Measurements from ENCODE around the gene EIF4G3.
"Not testable (repeated sequence)": the region's sequence is repeated elsewhere in the genome, so short reads cannot be mapped to it uniquely, and the experiment has no call there.

Gene EIF4G3

DNA sequence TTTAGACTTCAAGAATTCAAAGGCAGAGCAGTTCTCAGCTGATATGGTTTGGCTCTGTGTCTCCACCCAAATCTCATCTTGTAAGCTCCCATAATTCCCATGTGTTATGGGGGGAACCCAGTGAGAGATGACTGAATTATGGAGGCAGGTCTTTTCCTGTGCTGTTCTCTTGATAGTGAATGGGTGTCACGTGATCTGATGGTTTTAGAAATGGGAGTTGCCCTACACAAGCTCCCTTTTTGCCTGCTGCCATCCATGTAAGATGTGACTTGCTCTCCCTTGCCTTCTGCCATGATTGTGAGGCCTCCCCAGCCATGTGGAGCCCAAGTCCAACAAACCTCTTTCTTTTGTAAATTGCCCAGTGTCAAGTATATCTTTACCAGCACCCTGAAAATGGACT, 146.5 kb downstream of the EIF4G3 start:
- DNase-seq (ENCODE audit: low read depth): no peak

DNA sequence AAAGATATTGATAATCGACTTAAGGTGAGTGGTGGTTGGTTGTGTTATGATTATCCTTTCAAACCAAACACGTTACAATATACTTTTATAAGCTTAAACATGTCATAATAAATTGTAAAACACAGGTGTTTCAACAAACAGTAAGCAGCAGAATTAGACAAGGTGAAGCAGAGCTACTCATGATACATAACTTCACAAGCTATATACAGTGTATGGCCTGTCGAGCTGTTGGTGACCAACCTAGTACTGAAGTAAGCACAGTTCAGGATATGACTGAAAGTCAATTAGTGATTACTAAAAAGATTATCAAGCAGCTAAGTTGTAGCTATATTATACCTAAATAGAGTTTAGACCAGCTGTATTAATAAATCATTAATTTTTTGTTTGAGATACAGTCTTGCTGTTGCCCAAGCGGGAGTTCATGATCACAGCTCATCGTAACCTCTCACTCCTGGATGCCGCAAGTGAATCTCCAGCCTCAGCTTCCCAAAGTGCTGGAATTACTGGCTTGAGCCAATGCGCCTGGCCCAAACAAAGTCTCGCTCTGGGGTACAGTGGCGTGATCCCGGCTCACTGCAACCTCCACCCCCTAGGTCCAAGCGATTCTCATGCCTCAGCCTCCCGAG, 148.1 kb downstream of the EIF4G3 start:
- DNase-seq (ENCODE audit: low read depth): no peak

DNA sequence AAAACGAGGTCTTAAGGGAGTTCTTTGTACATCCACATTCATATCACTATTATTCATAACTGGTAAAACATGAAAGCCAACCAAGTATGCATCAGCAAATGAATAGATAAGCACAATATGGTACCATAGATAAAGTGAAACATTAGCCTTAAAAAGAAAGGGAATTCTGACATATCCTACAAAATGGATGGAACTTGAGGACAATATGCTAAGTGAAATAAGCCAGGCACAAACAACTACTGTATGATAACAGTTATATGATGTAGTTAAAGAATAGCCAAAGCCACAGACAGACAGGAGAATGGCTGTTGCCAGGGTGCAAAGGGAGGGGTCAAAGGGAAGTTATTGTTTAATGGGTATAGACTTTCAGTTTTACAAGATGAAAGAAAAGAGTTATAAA, 148.9 kb downstream of the EIF4G3 start:
- DNase-seq (ENCODE audit: low read depth): no peak

DNA sequence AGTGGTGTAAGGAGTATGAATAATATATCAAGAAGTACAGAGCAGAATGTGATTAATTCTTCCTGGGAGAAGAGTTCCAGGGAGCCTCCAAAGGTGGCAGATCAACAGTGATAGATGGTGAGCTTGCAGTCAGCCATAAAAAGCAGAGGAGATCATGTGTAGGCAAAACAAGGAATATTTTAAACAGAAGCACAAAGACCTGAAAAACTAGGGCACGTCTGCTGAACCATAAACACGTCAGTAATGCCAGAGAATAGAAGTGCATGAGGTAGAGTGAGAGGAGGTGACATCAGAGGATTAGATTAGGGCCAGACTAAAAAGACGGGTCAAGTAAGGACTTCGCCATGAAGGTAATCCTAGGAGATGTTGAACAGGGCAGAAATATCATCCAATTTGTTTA, 151.8 kb downstream of the EIF4G3 start:
- DNase-seq (ENCODE audit: low read depth): no peak

DNA sequence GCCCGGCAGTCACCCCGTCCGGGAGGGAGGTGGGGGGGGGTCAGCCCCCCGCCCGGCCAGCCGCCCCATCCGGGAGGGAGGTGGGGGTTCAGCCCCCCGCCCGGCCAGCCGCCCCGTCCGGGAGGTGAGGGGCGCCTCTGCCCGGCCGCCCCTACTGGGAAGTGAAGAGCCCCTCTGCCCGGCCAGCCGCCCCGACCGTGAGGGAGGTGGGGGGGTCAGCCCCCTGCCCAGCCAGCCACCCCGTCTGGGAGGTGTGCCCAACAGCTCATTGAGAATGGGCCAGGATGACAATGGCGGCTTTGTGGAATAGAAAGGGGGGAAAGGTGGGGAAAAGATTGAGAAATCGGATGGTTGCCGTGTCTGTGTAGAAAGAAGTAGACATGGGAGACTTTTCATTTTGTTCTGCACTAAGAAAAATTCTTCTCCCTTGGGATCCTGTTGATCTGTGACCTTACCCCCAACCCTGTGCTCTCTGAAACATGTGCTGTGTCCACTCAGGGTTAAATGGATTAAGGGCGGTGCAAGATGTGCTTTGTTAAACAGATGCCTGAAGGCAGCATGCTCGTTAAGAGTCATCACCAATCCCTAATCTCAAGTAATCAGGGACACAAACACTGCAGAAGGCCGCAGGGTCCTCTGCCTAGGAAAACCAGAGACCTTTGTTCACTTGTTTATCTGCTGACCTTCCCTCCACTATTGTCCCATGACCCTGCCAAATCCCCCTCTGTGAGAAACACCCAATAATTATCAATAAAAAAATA, 152.4 kb downstream of the EIF4G3 start:
- not testable (repeated sequence) for DNase-seq (ENCODE audit: low read depth)

DNA sequence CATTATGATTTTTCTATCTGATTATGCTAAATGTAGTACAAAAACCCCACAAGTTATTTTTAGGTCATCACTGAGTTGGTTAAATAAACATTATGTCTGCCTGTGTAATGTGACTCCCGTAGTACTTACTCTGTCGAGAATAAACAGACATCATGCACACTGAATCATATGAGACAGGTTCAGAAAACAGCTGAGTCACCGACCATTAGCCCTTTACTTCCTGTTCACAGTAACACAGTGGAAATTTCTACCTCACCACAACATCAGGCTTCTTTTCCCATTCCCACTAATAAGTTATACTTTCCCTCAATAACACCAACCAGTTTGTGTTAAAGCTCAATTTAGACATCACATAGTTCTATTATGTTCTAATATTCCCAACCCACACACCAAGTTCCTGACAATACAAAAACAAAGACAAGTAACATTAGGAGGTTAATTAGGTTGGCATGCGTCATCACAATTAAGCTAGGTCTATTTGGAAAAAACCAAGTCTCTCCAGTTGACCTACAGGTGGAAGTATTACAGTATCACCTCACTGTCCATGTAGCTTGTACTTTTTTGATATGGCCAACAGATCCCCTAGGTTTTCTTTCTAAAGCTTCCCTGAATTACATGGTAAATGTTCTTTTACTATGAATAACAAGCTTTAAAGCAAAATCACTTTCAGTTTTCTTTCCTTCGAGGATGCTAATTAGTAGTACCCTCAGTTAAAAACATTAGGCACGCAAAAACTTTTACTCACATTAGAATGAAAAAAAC, 154.2 kb downstream of the EIF4G3 start:
- peak; percentile 23 for DNase-seq (ENCODE audit: low read depth)

DNA sequence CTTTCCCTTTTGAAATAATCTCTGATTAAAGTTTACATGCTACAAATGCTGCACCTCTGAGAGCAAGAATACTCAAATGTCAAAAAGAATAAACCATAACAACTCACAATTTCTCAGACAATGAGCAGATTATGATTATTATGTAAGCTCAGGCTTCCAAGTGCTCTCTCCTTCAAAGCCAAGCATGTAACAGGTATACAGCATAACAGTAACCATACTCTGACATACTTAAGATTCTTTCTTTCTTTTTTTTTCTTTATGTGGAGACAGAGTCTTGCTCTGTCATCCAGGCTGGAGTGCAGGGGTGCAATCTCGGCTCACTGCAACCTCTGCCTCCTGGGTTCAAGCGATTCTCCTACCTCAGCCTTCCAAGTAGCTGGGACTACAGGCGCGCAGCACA, 155.4 kb downstream of the EIF4G3 start:
- DNase-seq (ENCODE audit: low read depth): no peak

DNA sequence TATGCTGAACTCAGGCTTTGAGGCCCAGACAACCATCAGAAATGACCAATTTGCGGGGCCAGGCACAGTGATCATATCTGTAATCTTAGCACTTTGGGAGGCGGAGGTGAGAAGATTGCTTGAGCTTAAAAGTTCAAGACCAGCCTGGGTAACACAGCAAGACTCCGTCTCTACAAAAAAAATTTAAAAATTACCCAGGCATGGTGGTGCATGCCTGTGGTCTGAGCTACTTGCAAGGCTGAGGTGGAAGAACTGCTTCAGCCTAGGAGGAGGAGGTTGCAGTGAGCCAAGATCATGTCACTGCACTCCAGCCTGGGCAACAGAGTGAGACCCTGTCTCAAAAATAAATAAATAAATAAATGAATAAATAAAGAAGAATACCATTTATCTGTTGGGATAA, 156.5 kb downstream of the EIF4G3 start:
- DNase-seq (ENCODE audit: low read depth): no peak

DNA sequence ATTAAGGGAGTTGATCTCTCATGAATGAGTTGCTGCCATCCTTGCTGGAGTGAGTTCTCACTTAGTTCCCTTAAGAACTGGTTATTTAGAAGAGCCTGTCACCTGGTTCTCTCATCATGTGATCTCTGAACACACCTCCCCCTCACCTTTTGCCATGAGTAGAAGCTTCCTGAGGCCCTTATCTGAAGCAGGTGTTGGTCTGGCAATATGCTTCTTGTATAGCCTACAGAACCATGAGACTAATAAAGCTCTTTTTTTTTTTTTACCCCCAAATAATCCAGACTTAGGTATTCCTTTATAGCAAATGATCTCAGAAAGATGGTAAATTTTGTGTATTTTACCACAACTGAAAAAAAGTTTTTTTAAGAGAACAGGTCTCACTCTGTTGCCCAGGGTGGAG, 158.0 kb downstream of the EIF4G3 start:
- DNase-seq (ENCODE audit: low read depth): no peak

DNA sequence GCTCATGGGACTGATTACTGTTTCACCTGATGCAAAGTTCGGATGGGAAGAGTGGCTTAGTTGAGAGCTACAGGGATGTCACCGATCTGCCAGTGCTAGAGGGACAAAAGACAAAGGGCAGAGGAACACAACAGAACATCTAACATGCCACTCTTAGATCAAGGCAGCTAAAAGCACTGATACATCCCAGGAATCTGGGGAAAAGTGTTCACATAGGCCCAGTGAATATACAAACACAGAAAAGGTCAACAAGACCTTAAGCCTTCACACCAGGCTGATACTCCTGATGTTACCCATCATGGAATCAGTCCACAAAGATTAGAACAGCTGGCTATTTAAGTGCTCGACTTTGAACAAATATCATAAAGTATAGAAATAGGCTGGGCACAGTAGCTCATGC, 163.2 kb downstream of the EIF4G3 start:
- no peak for DNase-seq (ENCODE audit: low read depth)

DNA sequence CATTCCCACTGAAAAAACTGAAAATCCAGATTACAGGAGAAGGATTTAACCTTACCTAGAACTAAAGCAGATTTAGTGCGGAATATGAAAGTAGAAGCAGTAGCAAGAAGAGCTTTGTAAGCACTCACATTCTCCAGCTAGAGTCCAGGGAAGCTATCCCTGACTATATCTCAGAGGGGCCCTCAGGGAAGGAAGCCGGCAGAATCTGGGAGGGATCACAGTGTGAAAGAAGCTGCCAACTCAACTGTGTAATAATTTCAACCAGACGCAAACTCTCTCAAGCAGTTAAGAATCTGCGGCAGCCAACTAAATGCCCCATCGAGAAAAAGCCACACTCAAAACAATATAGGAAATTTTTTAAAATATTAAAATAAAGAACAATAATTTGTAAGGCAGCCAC, 163.8 kb downstream of the EIF4G3 start:
- no peak for DNase-seq (ENCODE audit: low read depth)

DNA sequence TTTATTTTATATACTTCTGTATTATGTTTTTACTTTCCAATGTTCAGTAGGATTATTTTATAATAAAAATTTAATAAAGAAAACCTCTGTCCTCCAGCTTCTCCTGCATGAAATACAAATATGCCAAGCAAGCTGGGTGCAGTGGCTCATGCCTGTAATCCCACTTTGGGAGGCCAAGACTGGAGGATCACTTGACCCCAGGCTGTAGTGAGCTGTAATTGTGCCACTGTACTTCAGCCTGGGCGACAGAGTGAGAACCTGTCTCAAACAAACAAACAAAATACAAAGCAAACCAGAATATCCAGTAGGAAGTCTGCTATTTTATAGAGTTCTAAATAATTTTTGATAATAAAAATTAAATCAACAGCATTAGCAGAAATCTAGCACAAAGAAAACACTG, 168.8 kb downstream of the EIF4G3 start:
- DNase-seq (ENCODE audit: low read depth): no peak

DNA sequence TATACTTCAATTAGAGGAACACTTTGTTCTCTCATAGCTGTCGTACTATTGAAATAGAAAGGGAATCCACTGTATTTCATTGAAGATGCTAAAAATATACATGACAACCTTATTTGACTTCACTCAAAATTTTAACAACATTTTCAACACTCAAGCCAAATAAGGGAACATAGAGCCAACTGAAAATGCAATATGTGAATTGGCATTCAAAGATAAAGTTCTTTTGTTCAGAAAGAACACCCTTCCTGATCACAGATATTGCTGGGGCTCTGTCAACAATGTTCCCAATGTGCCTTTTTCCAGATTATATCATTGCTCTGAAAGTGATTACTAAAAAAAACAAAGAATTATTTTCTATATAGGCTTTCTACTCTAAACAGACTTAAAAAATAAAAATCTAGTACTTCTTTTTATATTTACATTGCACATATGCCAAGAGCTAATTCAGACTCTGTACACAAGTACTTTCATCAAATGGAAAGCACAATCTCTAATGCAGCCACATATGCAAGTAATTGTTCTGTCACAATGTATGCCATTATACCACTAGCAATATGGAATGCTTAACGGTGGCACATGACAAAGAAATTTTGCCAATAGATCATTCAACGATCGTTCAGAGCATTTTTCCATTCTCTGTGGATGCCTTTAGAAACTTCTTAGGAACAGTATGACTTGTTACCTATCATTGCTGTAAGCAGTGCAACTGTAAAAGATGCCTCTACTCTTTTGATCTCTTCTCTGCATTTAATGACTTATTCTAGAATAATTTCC, 171.0 kb downstream of the EIF4G3 start:
- DNase-seq (ENCODE audit: low read depth): no peak

DNA sequence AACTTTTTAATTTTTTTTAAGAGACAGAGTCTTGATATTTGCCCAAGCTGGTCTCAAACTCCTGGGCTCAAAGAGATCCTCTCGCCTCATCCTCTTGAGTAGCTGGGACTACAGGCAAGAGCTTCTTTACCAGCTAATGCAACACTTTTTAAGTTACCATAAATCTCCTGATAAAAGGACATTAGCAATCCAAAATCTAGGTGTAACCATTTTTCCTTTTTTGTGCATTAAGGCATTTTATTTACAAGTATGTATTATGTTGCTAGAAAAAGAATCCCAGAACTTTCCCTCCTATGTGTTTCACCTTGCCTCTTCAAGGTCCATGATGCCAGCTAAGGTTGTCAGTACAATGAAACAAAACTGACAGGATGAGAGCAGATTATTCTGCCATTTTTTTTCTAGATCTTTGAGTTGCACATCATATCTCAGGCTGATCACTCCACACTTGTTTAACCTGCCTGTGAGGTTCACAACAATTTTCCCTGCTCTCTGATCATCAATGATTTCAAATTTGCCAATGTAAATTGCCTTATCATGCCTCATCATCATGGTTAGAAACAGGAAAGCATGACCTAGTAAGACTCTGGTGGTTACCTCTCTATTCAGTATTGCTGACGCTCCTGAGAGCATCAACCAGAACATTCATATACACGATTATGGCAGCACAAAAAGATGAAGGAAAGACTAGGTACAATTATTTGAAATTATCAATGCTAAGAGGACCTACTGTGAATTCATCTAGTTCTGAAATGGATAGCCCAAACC, 173.2 kb downstream of the EIF4G3 start:
- no peak for DNase-seq (ENCODE audit: low read depth)

DNA sequence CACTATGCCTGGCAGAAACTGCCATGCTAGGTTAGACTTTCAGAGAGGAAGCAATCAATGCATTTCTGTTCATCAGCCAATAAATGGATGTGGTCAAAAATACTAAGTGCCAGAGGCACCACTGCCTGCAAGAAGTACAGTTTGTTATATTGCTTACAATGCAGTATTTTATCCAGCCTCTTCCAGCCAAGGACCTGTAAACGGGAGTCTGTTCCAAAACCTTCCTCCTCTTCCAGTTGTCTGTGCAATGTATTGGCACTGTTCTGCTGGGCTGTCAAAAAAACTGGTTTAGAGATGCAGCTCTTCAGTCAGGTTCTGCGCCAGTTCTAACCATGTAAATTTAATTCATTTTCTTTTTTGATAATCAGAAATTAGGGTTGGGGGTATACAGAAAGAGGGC, 175.7 kb downstream of the EIF4G3 start:
- no peak for DNase-seq (ENCODE audit: low read depth)

DNA sequence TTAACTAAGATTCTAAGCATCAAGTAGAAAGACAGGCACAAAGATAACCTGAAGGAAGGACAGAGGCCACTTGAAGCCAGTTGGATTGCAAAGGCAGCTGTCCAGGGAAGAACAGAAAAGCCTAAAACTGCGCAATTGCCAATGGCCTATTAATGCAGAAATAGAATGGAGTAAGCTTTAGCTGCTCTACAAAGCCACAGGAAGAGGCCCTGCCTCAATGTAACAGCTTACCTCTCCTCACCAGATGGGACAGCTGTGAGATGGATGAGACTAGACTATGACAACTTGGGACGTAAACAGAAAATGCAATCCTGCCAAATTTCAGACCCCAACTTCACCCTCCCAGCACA, 176.5 kb downstream of the EIF4G3 start:
- no peak for DNase-seq (ENCODE audit: low read depth)

DNA sequence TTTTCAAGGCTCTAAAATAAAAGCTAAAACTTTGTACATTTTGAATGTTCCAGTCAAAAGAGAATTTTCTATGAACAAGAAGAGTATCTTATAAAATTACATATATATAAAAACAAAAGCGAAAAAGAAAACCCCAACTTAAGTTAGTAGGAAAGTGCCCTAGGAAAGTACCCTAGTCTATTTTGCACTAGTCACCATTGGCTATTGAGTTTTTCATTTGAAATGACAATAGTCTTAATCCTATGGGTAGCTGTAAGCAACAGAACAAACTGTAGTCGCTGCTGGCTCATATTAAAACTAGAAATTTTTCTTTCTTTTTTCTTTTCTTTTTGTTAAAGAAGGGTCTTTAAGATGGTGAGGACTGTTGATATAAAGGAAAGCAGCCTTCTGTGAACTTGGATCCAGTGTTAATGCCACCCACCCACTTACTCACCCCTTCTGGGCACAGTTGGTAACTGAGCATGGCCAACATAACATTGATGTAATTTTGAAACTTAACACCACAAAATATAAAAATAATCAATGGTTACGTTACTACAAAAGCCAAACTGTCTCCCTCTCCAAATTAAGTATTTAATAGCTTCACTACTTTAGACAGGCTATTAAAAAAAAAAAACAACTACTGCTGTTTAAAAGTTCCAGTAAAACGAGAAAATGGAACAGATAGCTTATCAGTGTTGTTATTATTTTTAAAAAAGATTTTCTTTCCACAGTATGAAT, 177.0 kb downstream of the EIF4G3 start:
- DNase-seq (ENCODE audit: low read depth): no peak

DNA sequence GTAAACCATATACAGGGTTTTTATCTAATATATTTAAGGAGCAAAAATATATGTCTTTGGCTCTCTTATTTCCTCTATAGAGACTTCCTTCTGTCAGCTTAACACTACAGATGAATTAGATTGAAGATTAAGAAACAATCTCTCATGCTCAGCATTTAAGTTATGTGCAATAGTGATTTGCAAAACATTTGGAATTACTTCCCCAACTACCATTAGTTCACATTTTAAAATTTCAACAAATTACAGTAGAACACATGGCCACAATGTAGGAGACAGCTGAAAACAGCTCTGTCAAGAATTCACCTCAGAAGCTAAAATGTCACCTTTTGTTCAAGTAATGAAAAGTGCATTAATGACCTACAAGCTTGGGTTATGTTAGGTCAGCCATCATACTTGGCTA, 177.9 kb downstream of the EIF4G3 start:
- no peak for DNase-seq (ENCODE audit: low read depth)

DNA sequence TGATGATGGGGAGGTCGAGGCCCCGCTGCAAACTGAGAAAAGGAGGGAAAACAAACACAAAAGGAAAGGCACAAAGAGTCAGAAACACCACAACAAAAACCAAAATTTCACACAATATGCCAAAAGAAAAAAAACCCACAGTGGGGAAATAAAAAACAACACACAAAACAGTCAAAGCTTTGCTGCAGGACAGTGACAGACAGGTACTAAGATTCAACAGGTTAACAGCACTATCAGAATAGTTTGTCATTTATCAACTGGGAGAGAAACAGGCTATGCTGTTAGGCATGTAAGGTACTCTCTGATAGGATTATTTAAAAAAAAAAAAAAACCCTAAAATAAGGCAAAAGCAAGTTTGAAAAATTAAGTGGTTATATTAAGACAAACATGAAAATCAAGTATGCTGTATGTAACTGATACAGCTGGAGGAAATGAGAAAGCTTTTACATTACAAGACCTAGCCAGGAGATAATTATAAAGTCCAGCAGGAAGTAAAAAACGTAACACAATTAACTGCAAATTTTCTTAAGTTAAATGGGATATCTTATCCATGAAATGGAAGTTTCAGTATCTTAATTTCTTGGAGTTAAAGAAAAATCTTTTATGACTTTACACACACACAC, 179.0 kb downstream of the EIF4G3 start:
- no peak for DNase-seq (ENCODE audit: low read depth)

DNA sequence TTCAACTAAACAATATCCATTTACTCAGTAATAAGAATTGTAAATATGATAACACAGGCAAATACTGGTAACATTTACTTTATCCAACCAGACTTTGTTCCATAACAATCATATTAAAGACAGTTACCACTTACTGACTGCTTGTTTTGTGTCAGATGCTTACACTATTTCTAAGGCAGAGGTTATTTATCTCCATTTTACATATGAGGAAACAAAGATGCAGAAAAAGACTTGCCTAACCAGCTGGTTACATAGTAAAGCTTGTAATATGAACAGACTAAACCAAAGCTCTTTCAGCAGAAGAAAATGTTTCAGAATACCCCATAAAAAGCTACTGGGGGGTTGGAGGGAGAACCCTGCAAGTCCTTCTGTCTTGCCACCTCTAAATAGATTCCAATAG, 180.1 kb downstream of the EIF4G3 start:
- no peak for DNase-seq (ENCODE audit: low read depth)
